Sciatic nerve (tissue), 2 donors: ENCODE results near the gene MAGI1. TPM values are rescaled to one million over a fixed set of nuclear protein-coding genes. Genes with fewer than 3 reads are reported as not detected.
"Not testable (repeated sequence)": the region's sequence is repeated elsewhere in the genome, so short reads cannot be mapped to it uniquely, and the experiment has no call there.

Experiments used
- ATAC-seq: fragments of 200-7000 bp; cut with Tn5 transposase; one replicate; pipeline ENCODE4 v1.9.1; 2020; ENCODE audit warnings: mild to moderate bottlenecking, moderate library complexity
- DNase-seq: peaks from one replicate; pipeline ENCODE4 v3.0.0-alpha.2; 2020; ENCODE audit warnings: low spot score
- intact Hi-C: fragments of 100-400 bp; cut with DNase I; formaldehyde crosslinking; loops from one replicate; pipeline ENCODE4 v1.14.2; 2022
- total RNA-seq: library from RNA; stranded (reverse); fragmentation: NEBNext Ultra II Directional; extraction: Animal tissue kit (Norgen Biotek cat#: 25700); gene quantifications from one replicate; pipeline ENCODE4 v1.2.1, GENCODE V29; 2021
- donor health status: DM: no; HTN: no; CAD: no.
- donor health status: DM: no; HTN: no; CAD: no.

The MAGI1 gene
- total RNA-seq, 1 donor from 2014 or later, result 64.6 TPM

- ATAC-seq, result no peak
These were observed 503.9 kb downstream of the MAGI1 start for GRCh38 chr3:65534805-65535204.

GRCh38 chr3:65532749-65533148, 506.0 kb downstream of the MAGI1 start:
- DNase-seq (no peak), ATAC-seq (no peak)
- intact Hi-C loops, result no loop called here

More at GRCh38 chr3:65534805-65535204, 503.9 kb downstream of the MAGI1 start:
- no peak for DNase-seq
- intact Hi-C loops, result no loop called here

- intact Hi-C loops, result no loop called here
- DNase-seq (no peak), ATAC-seq (no peak)
These were observed 506.5 kb downstream of the MAGI1 start for GRCh38 chr3:65532215-65532614.

- ATAC-seq, result no peak
- intact Hi-C loops, result no loop called here
- no peak for DNase-seq
These were observed 507.2 kb downstream of the MAGI1 start for GRCh38 chr3:65531499-65531898.

DNA sequence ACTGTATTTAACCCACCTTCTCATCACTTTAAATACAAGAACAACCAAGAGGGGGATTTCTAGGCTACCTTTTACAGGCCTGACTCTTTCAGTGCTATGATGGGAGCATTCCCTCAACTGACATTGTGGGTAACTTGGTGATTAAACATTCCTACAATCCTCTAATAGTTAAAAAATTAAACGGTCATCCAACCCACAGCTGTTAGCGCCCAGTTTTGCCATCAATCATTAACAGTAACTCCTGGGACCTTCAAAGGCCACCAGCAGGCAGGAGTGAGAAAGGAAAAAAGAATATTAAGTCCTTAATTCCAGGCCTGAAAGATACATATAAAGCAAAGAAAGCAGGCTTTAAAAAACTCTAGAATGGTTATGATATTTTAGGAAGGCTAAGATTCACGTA, 512.1 kb downstream of the MAGI1 start:
- ATAC-seq, result no peak
- intact Hi-C loops, result no loop called here
- DNase-seq, result no peak

GRCh38 chr3:65524584-65524983, 514.1 kb downstream of the MAGI1 start:
- intact Hi-C loops, result no loop called here
- ATAC-seq, result no peak
- no peak for DNase-seq

DNA sequence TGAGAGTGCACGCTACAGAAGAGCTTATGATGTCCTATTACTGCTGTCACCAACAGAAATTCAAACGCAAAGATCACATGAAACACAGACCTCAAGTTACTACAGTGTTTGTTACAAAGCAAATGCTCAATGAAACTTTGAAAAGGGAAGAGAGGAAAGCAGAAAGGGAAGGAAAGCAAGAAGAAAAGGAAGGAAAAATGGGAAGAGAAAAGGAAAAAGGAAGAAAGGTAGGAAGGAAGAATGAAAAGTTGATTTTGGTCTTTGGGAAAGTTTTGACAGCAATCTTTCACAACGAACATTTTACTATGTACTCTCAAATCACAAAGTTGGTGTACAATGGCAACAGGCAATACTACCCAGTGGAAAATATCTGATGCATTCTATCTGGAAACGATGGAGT, 514.8 kb downstream of the MAGI1 start:
- intact Hi-C loops, result no loop called here
- DNase-seq, result no peak
- ATAC-seq, result no peak

DNA sequence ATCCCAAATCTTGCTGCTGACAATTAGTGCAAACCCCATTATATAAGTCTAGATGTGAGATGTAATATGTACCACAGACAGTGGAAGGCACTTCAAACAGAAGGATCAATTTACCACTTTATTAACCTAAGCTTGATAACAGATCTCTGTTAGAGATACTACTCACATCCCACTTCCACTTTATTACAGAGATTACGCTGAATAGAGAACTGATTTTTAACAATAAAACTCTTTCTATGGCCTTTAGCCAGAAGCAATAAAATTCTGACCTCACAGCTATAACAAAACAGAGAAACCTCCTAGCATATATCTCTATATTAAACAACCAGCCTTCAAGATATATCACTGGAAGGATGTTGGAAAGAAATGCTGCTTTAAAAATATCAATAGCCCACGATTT, 517.7 kb downstream of the MAGI1 start:
- ATAC-seq (no peak), DNase-seq (no peak)
- intact Hi-C loops, result no loop called here

GRCh38 chr3:65516998-65517397, 521.7 kb downstream of the MAGI1 start:
- no peak for DNase-seq
- ATAC-seq, result no peak
- intact Hi-C loops, result no loop called here

DNA sequence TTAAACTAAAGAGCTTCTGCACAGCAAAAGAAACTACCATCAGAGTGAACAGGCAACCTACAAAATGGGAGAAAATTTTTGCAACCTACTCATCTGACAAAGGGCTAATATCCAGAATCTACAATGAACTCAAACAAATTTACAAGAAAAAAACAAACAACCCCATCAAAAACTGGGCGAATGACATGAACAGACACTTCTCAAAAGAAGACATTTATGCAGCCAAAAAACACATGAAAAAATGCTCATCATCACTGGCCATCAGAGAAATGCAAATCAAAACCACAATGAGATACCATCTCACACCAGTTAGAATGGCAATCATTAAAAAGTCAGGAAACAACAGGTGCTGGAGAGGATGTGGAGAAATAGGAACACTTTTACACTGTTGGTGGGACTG, 524.4 kb downstream of the MAGI1 start:
- ATAC-seq, DNase-seq, intact Hi-C loops: not testable (repeated sequence)

- ATAC-seq, intact Hi-C loops, DNase-seq: not testable (repeated sequence)
These were observed 529.3 kb downstream of the MAGI1 start for GRCh38 chr3:65509423-65509794.

DNA sequence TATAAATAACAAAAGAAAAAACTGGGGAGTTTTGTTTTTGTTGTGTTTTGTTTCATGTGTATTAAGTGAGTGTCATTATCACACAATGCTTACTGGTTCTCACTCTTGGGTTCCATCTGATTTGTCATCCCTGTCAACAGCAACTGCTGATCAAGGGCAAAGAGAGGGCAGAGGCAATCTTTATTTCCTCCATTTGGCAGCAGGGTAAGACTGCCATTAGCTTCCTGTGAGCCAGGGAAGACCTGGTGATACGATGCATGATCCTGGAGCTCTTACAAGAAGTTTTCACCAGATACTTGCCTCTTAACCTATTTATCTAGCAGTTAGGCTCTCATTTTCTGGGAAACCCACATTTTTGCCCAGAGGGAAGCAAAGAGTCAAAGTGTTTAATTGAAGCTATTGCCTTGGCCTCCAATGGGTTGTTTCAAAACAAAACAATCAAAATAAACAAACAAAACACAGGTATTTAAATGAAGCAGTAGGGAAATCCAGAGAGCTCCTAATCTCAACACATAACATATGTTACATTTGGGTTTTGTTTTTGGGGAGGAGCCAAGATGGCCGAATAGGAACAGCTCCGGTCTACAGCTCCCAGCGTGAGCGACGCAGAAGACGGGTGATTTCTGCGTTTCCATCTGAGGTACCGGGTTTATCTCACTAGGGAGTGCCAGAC, 529.8 kb downstream of the MAGI1 start:
- no peak for DNase-seq
- no peak for ATAC-seq
- intact Hi-C loops, result no loop called here

- intact Hi-C loops, result no loop called here
- DNase-seq (no peak), ATAC-seq (no peak)
These were observed 531.3 kb downstream of the MAGI1 start for GRCh38 chr3:65507437-65507836.

- ATAC-seq, result no peak
- no peak for DNase-seq
- intact Hi-C loops, result no loop called here
These were observed 534.9 kb downstream of the MAGI1 start for GRCh38 chr3:65503776-65504175.

- no peak for ATAC-seq
- DNase-seq, result no peak
- intact Hi-C loops, result no loop called here
These were observed 536.2 kb downstream of the MAGI1 start for GRCh38 chr3:65502526-65502925.

DNA sequence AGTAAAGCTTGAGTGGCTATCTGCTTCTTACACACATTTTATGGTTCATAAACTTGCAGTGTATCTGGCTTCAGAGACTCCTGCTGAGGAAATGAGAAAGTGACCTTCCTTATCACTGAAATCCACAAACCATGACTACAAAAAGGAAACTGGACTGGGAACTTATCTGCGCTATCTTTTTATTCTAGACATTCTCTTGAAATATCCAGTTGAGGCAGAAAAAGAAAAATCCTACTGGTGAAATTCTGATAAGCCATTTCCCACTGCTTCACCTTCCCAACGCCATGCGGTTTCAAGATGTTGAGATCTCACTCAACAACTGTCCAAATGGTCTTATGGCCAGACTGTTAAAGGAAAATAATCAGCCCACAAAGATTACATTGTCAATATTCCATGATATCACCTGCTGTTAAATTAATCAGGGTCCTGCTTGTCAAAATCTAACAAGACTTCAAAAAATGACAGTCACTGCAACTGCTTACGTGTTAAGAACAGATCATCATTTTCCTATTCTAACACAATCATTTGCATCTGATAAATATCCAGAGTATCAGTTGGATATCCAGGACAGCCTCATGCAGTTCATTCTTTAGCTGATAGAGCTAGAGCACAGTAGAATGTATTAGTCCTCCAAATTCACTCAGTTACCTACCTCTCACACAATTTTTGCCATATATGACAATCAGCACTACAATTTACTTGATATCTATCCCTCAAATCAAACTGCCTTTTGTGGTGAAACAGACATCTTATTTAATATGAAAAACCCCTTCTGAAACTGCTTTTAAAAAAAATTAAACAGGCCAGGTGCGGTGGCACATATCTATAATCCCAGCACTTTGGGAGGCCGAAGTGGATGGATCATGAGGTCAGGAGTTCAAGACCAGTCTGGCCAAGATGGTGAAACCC, 538.1 kb downstream of the MAGI1 start:
- intact Hi-C loops, result no loop called here
- DNase-seq (no peak), ATAC-seq (no peak)

DNA sequence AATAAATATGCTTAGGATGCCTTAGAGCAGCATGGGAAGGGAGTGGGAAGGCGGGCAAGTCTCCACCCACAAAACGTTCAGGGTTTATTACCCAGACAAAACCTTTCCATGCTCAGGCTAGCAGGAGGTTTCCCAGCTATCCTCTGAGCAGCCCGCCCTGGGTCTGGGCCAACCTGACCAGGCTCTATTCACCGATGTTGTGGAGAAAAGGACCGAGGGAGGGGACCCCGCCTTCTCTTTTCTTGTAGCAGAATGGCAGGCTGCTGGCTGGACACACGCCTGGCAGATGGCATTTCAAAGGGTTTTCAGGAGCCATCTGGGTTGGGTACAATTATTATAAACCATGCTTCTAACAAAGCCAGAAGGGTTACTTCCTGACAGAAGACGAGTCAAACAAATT, 540.9 kb downstream of the MAGI1 start:
- ATAC-seq, result no peak
- no peak for DNase-seq
- intact Hi-C loops, result no loop called here

- ATAC-seq (no peak), DNase-seq (no peak)
- intact Hi-C loops, result no loop called here
These were observed 541.5 kb downstream of the MAGI1 start for GRCh38 chr3:65497236-65497635.

DNA sequence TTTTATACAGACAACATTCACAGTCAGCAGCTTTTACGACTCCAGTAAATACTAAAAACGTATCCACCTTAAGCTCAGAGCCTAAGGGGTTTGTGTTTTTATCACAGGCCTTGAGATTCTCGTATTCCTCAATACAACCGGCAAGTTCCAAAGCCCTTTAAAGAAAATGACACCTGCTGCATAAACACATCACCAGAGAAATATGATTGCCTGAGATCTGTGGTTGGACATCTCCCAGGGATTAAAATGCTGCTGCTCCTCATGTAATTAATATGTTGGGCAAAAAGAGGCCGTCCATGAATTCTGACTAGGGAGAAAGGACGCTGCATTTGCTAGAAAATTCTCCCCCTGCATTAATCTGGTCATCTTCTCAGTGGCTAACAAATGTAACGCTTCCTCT, 544.8 kb downstream of the MAGI1 start:
- intact Hi-C loops, result no loop called here
- DNase-seq, result no peak

DNA sequence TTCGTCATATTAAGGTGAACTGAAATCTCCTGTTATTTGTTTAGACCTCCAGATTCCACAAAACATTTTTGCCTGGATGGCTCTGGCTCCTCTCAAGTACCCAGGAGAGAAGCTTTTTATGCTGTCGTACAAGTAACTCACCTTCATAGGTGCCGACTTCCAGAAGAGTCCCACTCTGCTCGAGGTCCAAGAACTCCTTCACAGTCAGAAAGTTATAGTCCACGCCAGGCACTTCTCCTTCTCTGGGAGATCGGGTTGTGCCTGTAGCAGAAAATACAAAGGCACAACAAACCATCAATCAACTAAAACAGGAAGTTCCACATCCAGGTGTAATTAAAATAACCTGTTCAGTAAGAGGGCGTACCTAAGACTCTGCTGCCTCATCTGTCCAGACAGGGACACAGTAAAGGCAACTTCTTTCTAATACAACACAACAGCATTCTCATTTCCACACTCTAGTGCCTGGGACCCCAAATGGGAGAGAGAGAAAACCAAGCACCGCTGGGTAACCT, 545.3 kb downstream of the MAGI1 start:
- intact Hi-C loops, result no loop called here

More for the DNA sequence above, 544.8 kb downstream of the MAGI1 start:
- ATAC-seq, result no peak

More for the DNA sequence above, 545.3 kb downstream of the MAGI1 start:
- DNase-seq (no peak), ATAC-seq (no peak)
